Activated T-cell treated with anti-CD3 and anti-CD28 coated beads, Interleukin-2, amount 50 U/mL, for 1 hour (primary cell): ENCODE results near the gene KSR1.
A peak's percentile ranks its signal among the peaks of the same experiment; 100 is the strongest.
"Not testable (repeated sequence)": the region's sequence is repeated elsewhere in the genome, so short reads cannot be mapped to it uniquely, and the experiment has no call there.

ENCODE experiments used
- DNase-seq: peaks from one replicate; pipeline ENCODE4 v3.0.0-alpha.2; 2020

KSR1 gene

DNA sequence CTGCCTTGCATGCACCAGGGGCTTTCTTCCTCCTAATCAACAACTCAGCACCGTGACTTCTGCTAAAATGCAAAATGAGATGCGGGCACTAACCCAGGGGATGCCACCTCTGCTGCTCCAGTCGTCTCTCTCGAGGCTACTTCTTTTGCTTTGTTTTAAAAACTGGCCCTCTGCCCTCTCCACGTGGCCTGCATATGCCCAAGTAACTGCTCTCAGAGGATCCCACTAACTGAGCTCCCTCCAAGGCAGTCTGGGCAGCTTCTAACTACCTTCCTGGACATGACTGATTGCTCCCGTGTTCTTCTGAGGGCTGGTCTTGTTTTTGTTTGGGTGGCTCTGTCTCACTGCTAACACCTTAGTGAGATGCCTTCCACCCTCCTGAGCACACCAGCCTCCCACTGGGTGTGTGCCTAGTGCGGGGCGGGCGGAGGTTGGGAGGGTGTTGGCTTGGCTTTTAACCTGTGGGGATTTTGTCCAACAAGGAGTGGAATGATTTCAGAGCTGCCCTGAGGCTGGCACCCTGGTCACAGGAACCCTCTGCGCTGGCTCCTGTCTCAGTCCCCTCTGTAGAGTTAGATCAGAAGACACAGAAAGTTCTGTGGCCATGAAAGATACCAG is 165.8 kb downstream of the KSR1 start:
- DNase-seq: no peak

DNA sequence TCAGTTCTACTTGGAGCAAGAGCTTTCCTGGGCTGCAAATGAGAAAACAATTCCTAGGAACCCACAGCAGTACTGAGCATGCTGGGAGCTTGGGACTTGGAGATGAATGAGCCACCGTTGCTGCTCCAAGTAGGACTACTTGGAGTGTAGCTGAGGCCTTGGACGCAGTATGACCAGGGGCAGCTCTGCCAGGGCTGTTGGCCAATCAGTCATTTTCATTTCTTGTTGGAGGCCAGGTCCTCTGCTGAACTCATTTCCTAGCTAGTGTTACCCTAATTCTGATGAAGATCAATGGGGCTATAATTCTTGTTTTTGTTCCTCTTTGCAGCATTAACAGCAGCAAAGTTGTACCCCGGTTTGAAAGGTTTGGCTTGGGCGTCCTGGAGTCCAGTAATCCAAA is 166.7 kb downstream of the KSR1 start:
- no peak for DNase-seq

DNA sequence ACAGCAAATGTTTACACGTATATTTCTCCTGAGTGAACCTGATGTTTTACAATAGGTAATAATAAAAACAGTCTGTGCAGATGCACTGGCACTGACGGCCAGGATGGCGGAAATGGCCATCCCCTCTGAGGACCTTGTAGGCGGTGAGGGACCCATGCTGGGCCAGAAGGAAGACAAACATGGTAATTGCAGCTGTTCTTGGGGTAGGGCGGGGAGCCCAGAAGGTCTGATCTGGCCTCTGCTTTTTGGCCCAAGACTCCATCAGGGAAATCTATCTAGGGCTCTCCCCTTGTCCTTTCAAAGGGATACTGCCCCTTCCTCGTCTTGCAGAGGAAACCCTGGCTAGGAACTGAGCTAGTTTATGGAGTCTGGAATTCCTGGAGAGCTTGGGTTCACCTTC is 167.4 kb downstream of the KSR1 start:
- no peak for DNase-seq

DNA sequence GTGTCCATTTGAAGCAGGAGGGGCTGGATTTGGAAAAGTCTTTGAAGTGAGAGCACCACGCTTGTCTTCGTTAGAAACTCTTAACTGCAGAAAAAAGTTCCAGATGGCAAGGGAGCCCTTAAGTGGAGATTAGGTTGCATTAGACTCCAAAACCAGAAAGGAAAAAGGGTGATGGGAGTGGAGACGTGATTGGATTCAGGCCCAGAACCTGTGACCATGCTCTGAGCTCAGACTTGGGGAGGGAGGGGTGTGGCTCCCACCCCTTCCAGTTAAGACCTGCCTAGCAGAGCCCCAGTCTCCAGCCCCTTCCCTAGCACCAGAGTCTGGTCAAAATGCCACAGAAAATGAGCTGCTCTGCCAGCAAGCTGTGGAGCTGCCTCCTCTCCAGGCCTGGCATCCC is 168.3 kb downstream of the KSR1 start:
- DNase-seq: no peak

DNA sequence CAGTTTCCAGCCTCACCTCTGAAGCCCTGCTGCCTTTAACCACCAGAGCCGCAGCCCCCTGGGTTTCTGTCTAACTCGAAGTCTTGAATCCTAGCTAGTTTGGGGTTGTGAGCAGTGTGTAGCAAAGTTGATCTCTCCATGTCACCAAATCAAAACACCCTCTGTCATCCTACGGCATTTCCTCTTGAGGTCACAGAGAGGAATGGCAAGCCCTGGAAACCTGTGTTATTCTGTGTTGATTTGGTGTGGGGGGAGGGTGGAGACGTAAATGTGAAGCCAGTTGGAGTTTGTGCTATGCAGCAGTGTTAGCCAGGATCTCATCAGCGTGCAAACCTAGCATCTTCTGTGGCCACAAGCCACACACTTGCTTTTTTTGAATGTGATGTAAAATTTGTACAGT is 169.6 kb downstream of the KSR1 start:
- no peak for DNase-seq

DNA sequence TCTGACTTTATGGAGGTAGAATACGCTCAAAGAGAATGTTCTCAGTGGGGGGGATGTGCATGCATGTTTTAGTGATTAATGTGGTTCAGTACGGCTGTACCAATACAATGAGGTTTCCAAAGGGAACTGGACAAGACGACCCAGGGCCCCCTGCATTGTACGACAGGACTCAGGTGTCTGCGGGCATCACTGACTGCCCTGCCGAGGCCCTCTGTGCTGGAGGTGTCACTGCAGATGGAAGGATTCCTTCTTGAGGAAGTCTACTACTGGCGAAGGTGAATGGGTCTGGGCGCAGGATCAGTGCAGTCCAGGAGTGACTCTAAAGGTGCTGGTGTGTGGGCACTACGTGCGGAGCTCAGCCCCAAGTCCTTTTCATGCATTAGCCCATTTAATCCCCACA is 171.3 kb downstream of the KSR1 start:
- DNase-seq: no peak

DNA sequence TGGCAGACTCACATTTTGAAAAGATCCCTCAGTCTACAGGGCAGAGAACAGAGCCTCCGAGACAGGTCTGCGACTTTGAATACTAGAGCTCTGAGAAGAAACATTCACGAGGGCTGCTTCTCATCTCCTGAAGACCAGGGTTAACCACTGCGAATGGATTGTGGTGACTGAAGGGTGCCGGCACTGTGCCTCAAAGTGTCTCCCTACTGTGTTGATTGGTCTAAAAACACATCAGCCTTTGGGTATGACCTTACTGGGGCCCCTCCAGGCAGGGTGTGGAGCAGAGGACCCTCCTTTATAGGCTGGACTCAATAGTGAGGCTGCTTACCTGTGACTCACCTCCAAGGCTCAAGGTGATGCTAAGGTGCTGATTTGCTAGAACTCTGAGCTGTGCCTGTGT is 172.1 kb downstream of the KSR1 start:
- DNase-seq: no peak

DNA sequence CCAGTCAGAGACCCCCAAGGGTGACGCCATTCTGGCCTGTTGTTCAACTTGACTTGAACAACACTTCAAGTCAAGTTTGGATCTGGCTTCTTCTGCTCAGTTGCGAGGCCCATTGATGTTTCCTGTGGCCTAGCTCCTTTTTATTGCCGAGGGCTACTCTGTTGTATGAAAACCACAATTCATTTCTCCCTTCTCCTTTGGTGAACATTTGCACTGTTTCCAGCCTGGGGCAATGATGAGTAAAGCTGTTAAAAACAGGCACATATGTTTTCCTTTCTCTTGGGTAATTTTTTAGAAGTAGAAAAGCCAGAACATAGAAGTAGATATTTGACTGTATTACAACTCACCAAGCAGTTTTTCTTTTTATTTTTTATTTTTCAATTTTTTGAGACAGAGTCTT is 173.0 kb downstream of the KSR1 start:
- not testable (repeated sequence) for DNase-seq

DNA sequence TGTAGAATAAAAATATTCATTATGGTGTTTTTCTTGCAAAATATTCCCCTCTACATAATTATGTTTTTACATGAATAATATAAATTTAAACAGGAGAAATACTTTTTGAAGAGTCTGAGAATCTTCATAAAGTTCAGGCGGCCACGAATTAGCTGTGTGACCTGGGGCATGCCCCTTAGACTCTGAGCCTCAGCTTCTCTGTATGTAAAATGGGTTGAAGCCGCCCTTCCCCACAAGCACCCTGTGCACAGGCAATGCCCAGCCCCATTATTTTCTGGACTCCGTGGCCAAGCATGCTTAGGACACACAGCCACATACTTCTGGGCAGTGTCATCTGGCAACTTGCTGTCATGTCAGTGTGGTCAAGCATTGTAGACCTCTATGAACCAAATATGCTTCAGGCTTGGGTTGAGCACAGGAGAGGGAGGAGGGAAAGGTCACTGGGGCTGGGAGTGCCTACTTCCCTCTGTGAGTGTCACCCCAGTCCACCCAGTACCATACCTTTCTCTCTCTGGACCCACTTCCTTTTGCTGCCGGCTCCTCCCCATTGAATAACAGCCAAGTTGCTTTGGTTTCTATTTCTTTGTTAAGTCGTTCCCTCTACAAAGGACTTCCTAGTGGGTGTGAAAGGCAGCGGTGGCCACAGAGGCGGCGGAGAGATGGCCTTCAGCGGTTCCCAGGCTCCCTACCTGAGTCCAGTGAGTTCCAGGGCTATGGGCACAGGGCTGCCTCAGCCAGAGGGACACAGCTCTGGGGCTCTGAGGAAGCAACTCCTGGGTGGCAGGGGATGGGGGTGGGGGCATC is 174.6 kb downstream of the KSR1 start, which contains the start of gene LGALS9:
Gene LGALS9 (plus strand): TSS at position 582 of the 804 bp plus-strand sequence. CDS start 78 bp downstream, at position 660.
- DNase-seq: peak; percentile 30

DNA sequence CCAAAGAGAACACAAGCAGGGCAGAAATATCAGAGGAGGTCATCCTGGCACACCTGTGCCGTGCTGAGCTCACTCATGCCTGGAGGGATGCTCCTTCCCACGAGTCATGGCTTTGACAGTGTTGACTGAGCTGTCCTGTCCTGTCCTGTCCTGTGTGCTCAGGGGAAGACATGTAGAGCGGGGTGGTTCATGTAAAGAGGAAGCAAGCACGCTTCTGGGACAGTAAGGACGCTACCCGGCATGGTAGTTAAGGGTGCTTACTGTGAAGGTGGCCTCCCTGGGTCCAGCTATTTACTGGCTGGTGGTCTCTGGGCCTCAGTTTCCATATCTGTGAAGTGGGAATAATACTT is 175.1 kb downstream of the KSR1 start:
- DNase-seq: no peak

DNA sequence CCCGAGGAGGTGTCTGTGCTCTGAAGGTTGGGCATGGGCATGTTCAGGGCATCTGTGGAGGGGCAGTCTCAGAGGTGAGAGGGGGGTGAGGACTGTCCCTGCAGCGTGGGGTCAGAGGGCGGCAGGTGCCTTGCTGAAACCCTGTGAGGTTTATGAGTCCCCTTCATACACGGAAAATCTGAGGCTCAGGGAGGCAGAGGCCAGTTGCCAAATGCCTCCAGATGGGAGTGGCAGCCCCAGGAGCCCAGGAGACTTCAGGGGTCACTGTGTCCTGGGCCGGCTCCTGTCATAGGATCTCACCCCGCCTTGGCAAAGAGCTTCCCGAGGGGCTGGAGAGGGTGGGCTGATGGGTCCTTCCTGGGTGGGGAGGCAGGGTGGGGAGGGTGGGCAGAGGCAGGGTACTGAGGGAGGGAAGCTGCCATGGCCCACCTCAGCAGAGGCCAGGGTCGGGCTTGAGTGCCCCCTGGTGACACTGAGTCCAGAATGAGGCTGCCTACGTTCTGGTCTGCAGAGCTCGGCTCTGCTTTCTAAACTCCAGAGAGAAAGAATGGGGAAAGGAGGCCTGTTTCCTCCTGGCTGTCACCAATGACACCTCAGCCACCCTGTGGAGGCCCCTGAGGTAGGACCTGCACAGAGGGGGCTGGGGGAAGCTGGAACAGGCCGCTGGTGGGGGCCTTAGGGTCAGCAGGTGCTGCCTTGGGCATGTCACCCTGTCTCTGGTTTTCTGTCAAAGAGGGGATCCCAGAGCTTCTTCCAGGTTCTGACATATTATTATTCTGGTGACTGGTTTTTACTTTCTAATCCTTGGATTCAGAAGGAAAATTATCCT is 175.9 kb downstream of the KSR1 start:
- no peak for DNase-seq

DNA sequence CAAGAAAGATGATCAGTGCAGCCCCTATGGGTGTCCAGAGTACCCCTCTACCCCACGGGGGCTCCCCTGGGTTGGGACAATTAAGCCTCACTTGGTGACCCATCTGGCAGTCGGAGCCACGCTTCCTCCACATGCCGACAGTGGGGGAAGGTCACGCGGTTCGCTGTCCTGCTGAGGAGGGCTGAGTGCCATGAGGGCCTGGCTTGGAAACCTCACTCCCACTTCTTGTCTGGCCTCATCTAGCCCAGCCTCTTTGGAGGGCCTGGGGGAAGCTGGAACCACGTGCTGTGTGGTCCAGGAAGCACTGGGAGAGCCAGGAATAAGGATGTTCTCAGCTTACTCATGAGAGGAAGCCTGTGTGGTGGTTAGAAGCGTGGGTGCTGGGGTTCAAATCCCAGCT is 176.5 kb downstream of the KSR1 start:
- not testable (repeated sequence) for DNase-seq

DNA sequence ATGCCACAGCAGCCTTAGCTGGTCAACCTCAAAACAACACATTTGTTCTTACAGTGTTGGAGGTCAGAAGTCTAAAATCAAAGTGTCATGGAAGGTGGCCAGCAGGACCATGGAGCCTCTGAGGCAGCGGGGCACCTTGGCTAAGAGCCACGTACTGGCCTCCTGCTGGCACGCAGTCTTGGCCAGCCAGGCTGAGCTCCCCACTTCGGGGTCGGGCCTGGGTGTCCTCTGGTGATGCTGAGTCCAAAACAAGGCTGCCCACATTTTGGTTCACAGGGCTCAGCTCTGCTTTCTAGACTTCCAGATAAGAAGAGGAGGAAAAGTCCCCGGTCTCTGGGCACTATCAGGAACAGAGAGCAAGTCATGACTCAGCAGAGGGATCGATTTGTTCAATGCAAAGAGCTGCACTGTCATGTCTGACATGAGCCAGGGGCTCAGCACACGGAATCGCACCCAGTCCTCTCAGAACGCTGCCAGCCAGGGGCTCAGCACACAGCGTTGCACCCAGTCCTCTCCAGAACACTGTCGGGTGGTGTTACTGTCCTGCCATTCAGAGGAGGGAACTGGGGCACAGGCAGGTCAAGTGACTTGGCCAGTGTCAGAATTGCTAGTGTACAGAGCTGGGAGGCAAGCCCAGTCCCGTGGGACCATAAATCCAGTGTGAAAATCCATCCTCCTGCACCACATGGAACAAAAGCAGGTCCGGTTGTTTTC is 177.2 kb downstream of the KSR1 start:
- no peak for DNase-seq

DNA sequence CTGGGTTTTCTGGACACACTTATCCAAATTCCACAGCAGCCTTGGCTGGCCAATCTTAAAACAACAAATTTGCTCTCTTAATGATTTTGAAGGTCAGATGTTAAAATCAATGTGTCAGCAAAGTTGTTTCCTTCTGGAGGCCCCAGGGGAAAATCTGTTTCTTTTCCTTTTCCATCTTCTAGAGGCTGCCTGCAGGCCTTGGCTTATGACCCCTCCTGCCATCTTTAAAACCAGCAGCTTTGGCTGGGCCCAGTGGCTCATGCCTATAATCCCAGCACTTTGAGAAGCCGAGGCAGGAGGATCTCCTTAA is 177.7 kb downstream of the KSR1 start:
- DNase-seq: no peak

DNA sequence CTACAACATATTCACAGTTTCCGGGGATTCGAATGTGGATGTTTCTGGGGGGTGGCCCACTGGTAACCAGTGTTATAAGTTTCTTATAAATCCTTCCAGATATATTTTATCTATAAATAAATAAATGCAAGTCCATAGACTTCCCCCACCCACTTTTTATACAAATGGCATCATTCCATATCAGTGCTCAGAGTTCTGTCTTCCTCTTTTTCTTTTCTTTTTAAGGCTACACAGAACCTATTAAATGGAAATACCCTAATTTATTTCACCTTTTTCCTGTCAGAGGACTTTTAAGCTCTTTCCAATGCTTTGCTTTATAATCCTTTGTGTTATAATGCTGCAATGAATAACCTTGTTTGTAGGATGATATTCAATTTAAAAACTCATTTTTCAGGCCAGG is 178.5 kb downstream of the KSR1 start:
- no peak for DNase-seq

DNA sequence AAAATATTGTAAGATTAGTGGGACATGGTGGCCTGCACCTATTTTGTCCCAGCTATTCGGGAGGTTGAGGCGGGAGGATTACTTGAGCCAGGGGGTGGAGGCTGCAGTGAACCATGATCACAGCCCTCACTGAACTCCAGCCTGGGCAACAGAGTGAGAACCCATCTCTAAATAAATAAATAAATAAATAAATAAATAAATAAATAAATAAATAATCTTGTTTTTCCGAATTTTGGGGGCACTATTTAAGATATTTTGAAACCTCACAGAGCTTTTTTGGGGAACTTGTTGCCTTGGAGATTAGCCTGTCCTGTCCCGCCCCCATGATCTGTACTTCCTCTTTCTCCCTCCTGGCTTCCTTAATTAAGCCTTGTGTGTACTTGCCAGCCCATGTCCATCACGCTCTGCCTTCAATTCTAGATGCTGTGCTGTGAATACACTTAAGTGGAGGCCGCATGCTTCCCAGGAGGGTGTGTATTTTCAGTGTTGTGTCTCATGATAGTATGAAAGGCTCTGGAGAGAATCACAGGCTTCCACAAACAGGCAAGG is 179.1 kb downstream of the KSR1 start:
- DNase-seq: no peak

DNA sequence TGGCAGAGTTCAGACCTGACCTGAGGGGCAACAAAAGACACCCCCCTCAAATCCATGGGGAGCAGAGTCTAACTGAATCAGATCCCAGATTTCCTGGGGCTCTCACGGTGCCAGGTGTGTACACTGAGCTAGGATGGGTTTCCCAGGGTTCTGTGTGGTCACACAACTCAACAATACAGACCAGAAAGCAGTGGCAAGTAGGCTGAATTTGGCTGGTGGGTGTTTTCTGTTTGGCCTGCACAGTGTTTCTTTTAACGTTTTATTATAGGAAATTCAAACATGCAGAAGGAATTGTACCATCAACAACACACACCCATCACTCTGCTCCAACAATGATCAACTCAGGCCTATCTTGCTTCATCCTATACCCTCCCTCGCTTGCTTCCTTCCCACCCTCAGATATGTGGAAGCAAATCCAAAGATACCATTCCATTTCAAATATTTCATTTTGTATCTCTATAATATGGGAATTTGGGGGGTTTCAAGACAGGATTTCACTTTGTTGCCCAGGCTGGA is 179.8 kb downstream of the KSR1 start:
- DNase-seq: not testable (repeated sequence)

DNA sequence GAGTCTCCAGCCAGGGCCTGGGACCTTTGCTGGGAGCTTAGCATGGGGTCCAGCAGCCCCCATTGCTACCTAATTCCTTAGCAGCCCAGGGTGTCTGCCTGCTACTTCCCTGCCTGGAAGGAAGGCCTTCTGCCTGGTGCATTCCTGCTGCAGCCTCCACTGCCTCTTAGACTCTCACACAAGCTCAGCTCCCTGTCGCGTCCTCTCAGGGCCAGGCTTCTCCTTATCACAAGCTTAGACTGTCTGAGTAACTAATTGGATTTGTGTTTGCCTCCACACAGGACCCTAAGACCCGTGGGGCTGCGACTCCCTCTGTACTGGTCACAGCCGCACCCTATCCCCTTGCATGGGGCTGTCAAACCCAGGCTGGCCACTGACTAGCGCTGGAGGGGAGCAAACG is 181.6 kb downstream of the KSR1 start:
- DNase-seq: not testable (repeated sequence)

DNA sequence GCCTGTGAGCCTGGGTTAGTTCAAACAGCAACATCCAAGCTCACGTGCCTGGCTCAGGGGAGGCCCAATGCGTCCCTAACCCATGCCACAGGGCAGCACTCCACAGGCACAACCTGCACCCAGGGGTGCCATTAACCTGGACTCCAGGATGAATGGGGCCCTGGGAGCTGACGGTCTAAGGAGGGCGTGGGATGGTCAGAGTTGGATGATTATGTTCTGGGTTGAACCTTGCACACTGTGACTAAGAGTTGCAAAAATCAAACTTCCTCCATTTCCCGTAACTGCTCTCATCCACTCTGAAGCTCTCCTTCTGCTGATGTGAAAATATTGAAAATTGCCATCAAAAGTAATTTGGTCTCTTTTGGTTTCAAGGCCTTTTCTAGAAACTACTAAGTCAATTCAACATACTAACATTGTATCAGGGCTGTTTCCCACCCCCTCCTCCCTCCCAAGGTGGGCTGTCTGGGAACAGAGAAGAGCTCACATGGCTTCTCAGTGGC is 182.2 kb downstream of the KSR1 start:
- not testable (repeated sequence) for DNase-seq

DNA sequence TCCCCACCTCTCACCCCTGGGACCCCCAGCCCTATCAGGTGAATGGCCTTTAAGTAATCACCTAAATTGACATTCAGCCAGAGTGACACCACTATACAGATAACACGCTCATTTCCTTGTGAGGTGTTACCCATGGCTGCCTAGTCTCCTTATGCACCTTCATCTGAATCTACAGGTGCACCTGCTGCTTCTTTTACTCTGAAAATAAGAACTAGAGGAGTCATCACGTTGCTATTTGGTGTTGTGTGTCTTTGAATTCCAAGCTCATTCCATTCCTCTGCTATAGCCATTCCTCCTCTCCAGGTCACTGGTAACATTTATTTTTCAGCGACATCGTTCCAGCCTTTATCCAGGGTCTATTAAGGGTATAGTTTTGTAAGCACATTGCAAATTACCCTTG is 184.5 kb downstream of the KSR1 start:
- DNase-seq: no peak

DNA sequence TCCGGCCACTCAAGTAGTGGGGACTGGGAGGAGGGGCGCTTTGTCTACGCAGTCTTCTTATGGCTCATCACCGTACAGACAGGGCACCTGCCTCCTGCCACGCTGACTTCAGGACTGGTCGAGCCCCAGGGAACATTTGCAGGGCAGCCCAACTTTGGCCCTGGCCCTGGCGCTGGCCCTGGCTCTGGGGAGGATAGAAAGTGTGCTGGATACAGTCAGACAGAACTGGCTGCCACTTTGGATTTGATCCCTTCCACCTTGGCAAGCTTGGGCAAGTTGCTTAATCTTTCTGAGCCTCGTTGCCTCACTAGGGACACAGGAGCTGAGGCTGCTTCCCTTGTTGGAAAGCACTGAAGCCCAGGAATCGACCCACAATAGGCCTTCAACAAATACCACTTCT is 188.3 kb downstream of the KSR1 start:
- DNase-seq: no peak

DNA sequence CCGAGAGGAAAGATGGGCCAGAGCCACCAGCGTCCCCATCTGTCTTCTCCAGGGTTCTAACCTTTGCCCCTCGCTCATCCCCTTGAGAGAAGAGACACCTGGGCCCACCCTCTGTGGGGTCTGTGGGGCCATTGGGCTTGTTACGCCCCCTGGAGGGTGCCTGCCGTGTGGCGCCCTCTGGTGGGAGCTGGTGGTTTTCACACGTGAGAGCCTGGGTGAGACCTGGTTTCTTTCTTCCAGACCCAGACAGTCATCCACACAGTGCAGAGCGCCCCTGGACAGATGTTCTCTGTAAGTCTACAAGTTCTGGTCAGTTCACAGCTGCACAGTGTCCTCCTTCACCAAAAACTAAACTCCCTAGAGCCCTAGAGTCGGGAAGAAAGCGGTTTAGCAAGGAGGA is 189.4 kb downstream of the KSR1 start:
- not testable (repeated sequence) for DNase-seq

DNA sequence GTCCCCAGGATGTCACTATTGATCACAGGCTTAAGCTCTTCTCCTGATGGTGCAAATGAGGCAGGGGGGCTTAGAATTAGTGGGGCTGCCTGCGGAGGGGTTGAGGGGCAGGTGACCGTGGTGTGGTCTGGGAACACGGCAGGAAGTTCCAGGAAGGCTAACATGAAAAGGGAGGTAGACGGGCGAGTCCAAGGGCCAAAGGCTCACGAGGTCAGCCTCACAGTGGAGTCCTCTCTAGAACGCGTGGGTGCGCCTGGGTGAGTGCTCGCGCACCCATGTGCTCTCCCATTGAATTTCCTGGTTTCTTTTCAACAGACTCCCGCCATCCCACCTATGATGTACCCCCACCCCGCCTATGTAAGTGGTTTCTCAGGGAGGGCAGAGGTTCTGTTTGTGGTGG is 190.0 kb downstream of the KSR1 start:
- no peak for DNase-seq
